Measurements from ENCODE around the gene CNKSR3.
A peak's percentile ranks its signal among the peaks of the same experiment; 100 is the strongest.
"Not testable (repeated sequence)": the region's sequence is repeated elsewhere in the genome, so short reads cannot be mapped to it uniquely, and the experiment has no call there.

Gene CNKSR3

DNA sequence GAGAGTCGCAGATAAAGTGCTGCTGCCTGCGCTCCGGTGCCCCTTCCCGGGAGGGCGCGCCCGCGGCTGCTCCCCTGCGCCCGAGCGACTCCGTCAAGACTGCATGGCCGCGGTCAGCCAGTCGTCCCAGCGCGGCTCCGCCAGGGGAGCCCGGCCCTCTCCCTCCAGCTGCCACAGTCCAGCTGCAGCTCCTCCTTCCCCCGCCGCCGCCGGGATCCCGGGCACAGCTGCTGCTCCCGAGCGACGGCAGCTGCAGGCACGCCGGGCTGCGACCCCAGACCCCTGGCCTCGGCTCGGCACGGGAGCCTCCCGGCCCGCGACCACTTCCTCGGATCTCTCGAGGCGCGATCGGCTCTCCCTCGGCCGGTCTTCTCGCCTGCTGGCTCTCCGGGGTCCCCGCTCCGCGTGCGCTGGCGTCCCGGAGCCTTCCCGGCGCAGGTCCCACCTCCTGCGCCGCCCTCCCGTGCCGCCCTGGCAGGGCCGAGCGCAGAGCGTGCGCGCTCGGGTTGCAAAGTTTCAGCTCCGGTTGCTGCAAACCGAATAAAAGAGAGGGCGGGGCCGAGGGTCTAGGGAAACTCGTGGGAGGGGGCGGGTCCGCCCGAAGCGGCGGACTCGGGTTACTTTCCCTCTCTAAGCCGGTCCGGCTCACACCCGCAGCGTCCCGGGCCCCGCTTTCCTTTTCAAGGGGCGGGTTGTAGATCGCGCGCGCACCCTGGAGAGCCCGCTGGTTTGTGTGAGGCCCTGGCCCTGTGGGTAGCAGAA lies at the start of gene CNKSR3:
CNKSR3 (minus strand) TSS at position 542 of the 762 bp plus-strand sequence. CDS start 571 bp downstream, outside the sequence.
- peak; percentile 99 for DNase-seq

DNA sequence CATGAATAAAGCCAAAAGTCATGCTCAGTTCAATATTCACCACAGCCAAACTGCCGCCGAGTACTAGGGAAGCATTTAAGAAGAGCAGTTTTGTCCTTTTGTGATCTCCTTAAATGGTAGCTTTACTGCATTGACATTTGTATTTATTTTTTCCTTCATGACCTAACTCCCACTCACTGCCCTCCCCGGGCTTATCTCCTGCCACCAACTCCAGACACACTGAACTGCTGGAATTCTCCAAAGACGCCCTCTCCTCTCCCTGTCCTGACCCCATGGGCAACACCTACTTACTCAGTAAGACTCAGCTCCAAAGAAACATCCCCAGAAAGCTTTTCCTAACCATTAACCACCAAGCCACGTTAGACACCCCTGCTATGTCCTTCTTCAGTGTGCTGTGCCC lies 48.5 kb upstream of the CNKSR3 start:
- no peak for DNase-seq

DNA sequence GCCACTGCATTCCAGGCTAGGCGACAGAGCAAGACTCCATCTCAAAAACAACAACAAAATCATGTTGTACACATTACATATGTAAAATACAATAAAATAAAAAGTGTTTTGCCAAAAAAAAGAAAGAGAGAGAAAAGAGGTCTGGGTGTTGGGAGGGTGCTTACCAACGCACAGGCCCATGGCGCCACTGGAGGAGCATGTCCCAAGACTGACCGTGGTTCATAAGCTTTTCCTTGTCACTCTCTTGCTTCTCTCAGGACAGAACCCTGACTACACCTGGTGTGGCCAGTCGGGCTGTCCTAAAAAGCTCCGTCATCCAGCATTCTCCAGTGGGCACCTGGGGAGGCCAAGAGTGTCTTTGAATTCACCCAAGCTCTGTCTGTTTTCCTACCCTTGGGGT lies 48.0 kb upstream of the CNKSR3 start:
- DNase-seq, result no peak

DNA sequence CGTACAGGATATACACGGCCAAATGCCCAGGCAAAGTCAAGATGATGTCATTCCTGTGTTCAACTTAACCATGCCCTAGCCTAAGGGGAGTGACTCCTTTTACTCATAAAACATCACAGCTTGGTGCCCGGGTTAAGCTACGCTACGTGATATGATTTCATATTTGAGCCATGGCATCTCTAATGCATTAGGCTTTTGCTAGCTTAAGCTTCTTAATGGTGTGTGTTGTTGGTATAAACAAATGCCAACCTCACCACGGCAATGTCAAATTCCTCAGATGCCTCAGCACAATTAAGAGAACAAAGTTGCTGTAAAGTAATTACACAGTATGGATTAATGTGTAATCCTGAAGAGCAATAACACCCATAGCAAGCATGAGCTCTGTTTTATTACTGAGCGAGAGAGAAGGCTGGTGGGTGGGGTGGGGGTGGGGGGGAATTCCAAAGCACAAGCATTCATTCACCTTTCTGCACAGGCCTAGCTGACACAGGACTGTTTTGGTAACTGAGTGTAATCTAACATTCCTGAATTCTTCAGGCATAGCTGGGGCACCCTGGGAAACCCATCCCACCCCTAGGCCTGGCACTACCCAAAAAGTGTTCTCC lies 44.7 kb upstream of the CNKSR3 start:
- no peak for DNase-seq

DNA sequence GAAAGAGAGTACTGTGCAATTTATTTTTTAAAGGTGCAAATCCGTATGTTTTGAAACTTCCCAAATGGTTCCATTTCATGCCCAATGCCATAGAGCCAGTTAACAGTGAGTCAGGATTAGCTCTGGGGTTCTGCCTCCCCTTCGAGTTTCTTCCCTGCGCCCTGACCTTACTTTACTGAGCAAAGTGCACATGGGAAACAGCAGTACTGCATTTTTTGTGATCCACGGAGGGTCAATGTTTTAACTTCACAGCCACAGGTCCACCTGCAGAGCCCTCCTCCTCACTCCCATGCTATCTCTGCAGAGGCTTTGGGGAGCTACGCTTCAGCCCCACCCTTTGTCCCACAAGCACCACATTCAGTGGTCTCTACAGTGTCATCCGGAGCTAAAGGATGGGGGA lies 44.0 kb upstream of the CNKSR3 start:
- DNase-seq, result no peak

DNA sequence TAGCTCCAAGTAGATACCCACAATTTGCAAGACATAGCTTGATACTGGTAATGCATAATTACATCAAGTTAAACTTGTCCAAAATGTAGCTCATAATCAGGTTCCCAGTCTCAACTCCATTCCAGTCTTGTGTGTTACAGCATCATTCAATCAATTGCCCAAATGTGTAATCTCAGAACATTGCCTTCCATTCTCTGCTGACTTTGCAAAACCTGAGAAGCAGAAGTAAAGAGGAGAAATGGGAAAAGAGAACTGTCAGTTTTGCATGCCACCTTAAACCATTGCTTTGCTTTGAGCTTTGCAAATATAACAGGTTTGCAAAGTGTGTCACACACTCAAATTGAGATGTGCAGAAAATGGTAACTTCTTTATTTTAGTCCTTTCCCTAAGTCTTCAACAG lies 40.3 kb upstream of the CNKSR3 start:
- no peak for DNase-seq

DNA sequence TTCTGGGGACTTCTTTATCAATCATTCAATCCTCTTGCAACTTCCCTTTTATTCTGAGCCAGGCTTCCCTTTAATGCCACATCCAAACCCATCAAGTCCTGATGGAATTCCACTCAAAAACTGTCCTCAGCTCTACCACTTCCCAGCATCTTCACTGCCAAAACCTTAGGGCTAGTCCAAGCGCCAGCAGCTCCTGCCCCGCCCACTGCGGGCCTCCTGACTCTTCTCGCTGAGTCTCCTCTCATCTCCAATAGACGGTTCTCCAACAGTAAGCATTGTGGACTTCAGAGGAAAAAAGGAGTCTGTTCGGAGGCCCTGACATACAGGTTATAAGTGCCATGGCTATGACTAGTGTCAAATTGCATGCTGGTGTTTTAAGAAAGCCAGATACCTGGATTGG lies 38.7 kb upstream of the CNKSR3 start:
- DNase-seq, result no peak

DNA sequence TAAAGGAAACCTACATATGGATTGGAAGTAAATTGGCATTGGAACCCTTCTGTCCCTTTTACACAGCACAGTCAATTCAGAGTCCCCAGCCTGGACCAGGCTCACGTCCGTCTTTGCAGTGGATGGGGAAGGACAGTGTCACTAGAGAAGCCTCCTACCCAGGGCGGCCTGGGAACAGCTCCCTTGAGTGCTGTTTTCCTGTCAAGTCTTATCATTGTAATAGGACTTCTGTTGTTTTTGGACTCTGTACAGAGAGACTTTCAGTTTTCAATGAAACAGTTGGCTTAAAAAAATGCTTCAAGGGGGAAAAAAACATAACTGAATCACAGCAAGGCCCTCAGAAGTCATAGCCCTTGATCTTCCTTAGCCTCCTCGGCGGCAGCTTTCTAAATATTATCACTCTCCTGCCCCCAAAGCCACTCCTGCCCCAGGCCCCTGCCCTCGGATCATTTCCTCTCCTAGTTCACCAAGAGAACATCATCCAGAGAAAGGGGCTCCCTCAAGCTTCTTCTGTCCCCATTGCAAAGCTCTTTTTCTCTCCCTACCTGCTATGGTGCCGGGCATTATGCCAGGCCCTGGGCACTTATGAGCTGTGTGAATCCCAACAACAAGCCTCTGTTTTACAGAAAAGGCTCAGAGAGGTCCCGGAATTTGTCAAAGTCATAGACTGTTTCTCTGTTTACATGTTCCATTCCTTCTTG lies 37.8 kb upstream of the CNKSR3 start:
- DNase-seq, result no peak

DNA sequence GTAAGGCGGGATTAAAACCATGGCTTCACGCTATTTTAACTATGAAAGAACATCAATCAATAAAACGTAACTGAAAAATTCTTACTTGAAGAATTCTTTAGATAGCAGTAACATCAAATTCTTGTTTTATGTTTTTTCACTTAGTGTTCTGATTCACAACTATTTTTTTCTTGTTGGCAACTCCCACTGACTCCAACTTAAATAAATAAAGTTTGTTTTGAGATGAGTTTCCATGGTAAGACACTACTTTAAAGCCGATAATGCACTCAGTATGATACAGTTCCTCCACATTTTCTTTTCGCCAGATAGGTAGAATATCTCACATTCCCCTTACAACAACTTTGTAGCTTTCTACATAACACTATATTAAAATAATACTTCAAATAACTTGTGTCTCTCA lies 33.1 kb upstream of the CNKSR3 start:
- no peak for DNase-seq

DNA sequence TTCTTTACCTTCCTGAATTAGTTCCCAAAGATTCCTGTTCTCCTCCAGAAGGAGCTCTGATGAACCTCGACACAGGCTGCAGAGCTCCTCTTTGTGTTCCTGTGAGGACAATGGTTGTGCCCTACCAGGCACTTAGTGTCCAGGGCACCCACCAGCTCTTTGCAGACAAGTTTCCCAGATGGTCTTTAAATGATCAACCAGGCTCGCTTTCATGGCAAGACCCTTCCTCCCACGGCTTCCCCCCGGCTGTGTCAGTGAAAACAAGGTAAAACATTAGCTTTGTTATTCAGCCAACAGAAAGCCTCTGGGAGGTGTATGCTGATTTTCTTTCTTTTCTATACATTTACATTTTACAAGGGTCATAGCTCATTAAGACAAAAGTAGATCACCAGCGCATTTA lies 32.3 kb upstream of the CNKSR3 start:
- DNase-seq, result no peak

DNA sequence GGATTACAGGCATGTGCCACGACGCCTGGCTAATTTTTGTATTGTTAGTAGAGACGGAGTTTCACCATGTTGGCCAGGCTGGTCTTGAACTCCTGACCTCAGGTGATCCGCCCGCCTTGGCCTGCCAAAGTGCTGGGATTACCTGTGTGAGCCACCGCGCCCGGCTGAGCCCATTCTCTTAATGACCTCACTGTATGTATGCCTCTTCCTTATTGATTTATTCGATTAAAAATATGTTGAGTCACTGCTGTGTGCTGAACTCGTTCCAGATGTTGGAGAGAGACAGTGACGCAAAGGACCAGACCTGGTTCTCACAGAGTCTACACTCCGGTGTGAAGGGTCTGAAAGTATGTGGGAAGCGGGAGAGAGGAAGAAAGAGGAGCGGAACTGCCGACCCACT lies 31.4 kb upstream of the CNKSR3 start:
- not testable (repeated sequence) for DNase-seq

DNA sequence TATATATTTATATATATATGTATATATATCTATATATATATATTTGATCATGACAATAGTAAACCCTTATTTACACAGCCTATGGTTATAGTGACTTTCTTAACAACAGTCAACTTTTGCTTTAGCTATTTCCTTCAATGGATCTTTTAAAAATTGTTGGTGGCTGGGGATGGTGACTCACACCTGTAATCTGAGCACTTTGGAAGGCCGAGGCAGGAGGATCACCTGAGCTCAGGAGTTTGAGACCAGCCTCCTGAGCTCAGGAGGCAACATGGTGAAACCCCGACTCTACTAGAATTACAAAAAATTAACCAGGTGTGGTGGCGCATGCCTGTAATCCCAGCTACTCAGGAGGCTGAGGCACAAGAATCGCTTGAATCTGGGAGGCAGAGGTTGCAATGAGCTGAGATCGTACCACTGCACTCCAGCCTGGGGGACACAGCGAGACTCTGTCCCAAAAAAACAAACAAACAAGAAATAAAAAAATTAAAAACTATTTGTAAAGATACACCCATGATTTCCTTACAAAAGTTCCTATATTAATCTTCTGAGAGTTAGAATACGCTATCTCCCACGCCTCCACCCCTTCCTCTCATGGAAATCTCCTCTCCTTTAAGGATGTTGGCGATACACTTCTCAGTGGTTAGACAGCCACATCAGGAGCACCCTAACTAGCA lies 29.2 kb upstream of the CNKSR3 start:
- DNase-seq, result no peak

DNA sequence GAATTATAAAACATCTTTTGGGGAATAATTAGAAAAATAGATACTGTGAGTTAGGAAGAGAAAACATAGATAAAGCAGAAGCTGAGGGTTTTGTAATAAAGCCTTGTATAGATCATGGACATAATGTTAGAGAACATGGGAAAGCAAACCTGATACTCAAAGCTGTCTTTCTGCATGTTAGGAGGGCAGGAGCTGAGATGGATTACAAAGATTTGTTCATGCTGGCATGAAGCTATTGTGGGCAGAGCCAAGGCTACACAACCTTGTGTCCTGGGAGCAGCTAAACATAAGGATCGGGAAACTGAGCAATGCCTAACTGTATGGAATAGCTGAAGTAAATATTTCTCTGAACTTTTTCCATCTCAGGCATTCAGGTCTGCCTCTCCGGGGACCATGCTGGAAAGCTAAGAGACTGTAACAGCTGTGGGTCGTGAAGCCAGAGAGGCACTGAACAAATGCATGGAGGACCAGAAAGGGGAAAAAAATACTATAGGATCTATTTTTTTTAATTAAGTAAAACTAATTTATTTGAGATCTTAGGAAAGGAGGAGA lies 28.2 kb upstream of the CNKSR3 start:
- no peak for DNase-seq

DNA sequence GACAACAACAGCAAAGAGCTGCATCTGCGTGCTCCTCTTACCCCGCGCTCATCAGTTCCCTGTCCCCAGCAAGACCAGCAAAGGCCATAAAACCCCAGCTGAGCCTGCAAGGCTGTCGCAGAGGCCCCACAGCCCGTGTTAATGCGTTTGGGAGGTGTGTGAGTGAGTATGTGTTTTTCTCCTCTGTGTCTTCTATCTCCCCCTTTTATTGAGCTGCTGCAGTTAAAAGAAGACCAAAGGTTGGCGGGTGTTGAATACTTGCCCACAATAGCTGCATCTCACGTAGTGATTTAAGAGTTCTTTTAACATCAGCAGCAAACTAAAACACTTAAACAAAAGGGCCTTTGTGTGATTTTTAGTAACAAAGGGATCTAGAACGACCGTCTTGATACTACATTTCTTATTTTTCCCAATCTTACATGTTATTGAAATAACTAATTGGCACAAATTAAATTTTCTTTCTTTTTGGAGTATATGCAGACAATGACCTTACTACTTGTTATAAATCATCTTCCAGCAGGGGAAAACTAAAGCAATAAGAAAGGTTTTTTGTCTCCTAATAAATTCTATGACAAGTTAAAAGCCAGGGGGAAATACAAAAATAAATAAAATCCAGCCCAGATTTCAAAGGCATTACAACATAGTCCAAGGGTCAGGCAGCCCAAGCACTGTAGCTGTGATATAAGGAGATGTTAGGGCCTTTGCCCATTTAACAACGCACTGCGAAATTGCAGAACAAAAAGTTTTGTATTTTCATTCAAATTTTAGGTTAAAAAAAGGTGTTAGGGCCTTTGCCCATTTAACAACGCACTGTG lies 27.2 kb upstream of the CNKSR3 start:
- no peak for DNase-seq

DNA sequence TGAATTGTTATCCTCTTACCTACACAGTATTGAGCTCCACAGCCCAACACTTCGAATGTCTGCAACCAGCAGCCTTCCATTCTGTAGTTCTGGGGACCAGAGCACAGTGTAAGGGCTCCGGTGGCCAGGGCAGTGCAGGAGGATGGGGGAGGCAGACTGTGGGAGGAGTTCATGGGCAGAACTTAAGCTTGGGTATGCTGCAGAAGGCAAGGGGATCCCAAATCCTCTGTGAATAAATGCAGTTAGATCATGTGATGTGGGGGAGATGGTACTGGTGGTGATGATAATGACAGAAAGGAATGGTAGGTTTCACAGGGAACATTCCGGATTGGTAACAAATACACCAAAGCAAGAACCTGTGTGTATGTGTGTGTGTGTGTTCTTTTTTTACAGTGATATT lies 26.5 kb upstream of the CNKSR3 start:
- DNase-seq, result no peak

DNA sequence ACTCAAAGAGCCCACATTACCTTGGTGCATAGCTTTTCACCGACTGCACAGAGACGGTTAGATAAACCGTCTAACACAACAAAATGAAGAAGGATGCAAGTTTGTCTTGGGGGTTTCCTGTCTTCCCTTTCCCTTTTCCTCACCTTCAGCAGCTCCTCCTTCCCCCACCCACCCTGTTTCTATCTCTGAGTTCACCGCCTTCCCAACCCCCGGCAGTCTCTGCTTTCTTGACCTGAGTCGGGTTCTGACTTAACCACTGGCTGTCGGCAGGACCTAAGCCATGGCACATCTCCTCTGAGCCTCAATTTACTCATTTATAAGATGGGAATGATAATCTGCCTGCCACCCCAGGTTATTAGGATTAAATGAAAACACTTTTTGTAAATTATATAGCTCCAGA lies 25.8 kb upstream of the CNKSR3 start:
- no peak for DNase-seq

DNA sequence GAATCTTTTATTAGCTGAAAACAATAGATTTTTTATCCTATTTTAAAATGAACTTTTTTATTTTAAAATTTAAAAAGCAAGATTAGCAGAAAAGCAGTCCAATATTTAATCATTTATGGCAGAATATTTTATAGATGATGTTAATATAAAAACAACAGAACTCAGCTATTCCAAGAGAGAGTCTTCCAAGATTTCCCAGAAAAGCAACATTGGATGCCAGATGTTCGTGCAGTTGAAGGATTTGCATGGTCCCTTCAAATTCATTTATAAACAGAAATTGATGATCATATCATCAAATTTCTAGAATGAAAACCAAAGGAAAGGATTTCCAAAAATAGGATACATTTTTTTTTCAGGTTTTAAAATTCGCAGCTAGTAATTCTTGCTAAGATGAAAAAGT lies 25.4 kb upstream of the CNKSR3 start:
- DNase-seq, result no peak

DNA sequence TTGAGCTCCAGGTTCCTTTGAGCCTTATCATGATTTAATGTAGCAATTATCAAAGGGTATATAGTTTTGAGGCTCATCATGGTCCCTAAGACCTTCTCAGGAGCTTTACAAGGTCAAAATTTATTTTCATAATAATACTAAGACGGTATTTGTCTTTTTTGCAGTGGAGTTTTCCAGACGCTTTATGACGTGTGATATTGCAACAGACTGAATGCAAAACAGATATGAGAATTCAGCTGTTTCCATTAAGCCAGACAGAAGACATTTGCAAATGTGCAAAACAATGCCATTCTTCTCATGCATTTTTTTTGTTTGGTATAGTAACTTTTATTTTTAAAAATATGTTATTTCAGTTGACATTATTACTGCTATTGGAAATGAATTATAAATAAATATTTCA lies 24.7 kb upstream of the CNKSR3 start:
- DNase-seq, result no peak

DNA sequence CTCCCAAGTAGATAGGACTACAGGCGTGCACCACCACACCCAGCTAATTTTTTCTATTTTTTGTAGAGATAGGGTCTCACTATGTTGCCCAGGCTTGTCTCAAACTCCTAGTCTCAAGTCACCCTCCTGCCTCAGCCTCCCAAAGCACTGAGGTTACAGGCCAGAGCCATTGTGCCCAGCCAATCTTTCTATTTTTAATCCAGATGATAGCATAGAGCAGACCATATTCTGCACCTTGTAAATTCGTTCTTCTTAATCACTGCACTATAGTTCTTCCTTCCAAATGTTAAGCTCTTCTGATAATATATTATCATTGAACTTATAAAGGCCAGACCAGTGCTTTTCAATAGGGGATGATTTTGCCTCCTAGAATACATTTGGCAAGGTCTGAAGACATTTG lies 24.0 kb upstream of the CNKSR3 start:
- no peak for DNase-seq

DNA sequence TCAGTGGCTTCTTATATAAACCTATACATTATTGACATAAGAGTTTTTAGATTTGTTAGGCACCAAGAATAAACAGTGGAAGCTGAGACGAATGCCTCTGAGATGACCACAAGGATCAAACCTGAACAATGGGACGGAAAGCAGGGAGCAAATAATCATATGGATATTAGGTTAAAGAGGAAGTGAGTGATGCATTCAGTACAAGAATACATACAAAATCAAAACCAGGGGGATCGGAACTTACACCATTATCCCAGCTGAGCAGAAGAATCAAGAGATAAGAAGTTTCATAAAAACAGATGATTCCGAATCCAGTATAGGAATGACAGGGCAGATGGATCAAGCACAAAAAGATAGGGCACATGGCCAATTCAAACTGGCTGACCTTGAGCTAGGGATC lies 21.9 kb upstream of the CNKSR3 start:
- no peak for DNase-seq

DNA sequence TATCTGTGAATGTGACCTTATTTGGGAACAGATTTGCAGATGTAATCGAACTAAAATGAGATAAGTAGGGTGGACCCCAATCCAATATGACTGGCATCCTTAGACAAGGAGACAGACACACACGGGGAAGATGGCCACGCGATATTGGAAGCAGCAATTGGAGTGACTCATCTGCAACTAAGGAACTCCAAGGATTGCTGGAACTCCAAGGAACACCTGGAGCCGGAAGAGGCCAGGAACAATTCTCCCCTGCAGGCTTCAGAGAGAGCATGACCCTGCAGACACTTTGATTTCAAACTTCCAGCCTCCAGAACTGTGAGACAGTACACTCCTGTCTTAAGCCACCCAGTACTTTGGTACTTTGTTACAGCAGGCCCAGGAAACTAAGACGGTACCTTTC lies 19.5 kb upstream of the CNKSR3 start:
- DNase-seq, result no peak

DNA sequence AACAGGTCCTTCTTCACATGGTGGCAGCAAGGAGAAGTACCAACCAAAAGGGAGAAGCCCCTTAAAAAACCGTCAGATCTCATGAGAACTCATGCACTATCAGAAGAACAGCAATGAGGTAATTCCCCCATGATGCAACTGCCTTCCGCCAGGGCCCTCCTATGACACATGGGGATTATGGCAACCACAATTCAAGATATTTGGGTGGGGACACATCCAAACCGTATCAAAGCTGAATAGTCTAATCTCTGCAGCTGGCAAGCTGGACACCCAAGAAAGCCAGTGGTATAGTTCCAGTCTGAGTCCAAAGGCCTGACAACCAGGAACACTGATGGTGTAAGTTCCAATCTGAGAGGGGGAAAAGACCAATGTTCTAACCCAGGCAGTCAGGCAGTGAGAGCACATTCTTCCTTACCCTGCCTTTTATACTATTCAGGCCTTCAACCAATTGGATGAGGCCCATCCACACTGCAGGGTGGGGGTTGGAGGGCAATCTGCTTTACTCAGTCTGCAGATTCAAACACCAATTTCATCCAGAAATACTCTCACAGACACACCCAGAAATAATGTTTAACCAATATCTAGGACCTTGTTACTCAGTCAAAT lies 17.9 kb upstream of the CNKSR3 start:
- no peak for DNase-seq

All from NCI-H510A treated with DMSO at 0.1 percent for 48 hours (cell line).